PFSK-1 (cell line): ENCODE measurements around the gene TOLLIP.
A peak's percentile ranks its signal among the peaks of the same experiment; 100 is the strongest.

Experiments
- FOXP2 ChIP-seq: optimal IDR thresholded peaks from 2 replicates; pipeline ENCODE3; 2011; ENCODE audit warnings: borderline replicate concordance, control low read depth, inconsistent platforms; ENCODE audit not compliant: insufficient read depth; ENCODE audit errors: extremely low read length, extremely low read depth
- POLR2AphosphoS5 ChIP-seq: IDR thresholded peaks from 2 replicates; pipeline ENCODE4 v1.6.1; 2012; ENCODE audit warnings: low read depth, mild to moderate bottlenecking, control low read depth, low read length, moderate library complexity
- SIN3A ChIP-seq: IDR thresholded peaks from 2 replicates; pipeline ENCODE4 v1.6.1; 2012; ENCODE audit warnings: mild to moderate bottlenecking, low read length, moderate library complexity, borderline replicate concordance; ENCODE audit not compliant: insufficient read depth
- TAF1 ChIP-seq: IDR thresholded peaks from 2 replicates; pipeline ENCODE4 v1.6.1; 2012; ENCODE audit warnings: low read length, control low read depth, borderline replicate concordance; ENCODE audit not compliant: insufficient read depth
- TF ChIP-seq, protein P1 (sequence below), 2 experiments: IDR thresholded peaks; 2 replicates each; pipeline versions ENCODE4 v1.6.1 to v1.8.0; 2011 to 2012; ENCODE audit warnings: low read depth in 2 of 2, low read length in 2 of 2, control low read depth in 1 of 2, inconsistent platforms in 1 of 2, mild to moderate bottlenecking in 1 of 2, moderate library complexity in 1 of 2; ENCODE audit not compliant: insufficient read depth in 1 of 2

TOLLIP gene

GRCh38 chr11:1242289-1242688, 67.1 kb downstream of the TOLLIP start:
- TF ChIP-seq SIN3A, result no peak
- TF ChIP-seq, protein P1, sequence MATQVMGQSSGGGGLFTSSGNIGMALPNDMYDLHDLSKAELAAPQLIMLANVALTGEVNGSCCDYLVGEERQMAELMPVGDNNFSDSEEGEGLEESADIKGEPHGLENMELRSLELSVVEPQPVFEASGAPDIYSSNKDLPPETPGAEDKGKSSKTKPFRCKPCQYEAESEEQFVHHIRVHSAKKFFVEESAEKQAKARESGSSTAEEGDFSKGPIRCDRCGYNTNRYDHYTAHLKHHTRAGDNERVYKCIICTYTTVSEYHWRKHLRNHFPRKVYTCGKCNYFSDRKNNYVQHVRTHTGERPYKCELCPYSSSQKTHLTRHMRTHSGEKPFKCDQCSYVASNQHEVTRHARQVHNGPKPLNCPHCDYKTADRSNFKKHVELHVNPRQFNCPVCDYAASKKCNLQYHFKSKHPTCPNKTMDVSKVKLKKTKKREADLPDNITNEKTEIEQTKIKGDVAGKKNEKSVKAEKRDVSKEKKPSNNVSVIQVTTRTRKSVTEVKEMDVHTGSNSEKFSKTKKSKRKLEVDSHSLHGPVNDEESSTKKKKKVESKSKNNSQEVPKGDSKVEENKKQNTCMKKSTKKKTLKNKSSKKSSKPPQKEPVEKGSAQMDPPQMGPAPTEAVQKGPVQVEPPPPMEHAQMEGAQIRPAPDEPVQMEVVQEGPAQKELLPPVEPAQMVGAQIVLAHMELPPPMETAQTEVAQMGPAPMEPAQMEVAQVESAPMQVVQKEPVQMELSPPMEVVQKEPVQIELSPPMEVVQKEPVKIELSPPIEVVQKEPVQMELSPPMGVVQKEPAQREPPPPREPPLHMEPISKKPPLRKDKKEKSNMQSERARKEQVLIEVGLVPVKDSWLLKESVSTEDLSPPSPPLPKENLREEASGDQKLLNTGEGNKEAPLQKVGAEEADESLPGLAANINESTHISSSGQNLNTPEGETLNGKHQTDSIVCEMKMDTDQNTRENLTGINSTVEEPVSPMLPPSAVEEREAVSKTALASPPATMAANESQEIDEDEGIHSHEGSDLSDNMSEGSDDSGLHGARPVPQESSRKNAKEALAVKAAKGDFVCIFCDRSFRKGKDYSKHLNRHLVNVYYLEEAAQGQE (IDR thresholded peaks at IDR 0.05; ENCODE audit: insufficient read depth in 1 of 2, low read depth in 2 of 2, low read length in 2 of 2), result no peak
- TF ChIP-seq POLR2AphosphoS5, result no peak
- no peak for TF ChIP-seq TAF1
- TF ChIP-seq FOXP2, result no peak

DNA sequence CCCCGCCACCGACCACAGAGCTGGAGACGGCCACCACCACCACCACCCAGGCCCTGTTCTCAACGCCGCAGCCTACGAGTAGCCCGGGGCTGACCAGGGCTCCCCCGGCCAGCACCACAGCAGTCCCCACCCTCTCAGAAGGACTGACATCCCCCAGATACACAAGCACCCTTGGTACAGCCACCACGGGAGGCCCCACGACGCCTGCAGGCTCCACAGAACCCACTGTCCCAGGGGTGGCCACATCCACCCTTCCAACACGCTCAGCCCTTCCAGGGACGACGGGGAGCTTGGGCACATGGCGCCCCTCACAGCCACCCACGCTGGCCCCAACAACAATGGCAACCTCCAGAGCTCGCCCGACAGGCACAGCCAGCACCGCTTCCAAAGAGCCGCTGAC, 67.7 kb downstream of the TOLLIP start:
- TF ChIP-seq, protein P1 (IDR thresholded peaks at IDR 0.05; ENCODE audit: insufficient read depth in 1 of 2, low read depth in 2 of 2, low read length in 2 of 2), result no peak

GRCh38 chr11:1240771-1241170, 68.7 kb downstream of the TOLLIP start:
- no peak for TF ChIP-seq FOXP2
- no peak for TF ChIP-seq SIN3A
- TF ChIP-seq, protein P1 (IDR thresholded peaks at IDR 0.05; ENCODE audit: insufficient read depth in 1 of 2, low read depth in 2 of 2, low read length in 2 of 2), result no peak
- TF ChIP-seq TAF1, result no peak
- TF ChIP-seq POLR2AphosphoS5, result no peak

DNA sequence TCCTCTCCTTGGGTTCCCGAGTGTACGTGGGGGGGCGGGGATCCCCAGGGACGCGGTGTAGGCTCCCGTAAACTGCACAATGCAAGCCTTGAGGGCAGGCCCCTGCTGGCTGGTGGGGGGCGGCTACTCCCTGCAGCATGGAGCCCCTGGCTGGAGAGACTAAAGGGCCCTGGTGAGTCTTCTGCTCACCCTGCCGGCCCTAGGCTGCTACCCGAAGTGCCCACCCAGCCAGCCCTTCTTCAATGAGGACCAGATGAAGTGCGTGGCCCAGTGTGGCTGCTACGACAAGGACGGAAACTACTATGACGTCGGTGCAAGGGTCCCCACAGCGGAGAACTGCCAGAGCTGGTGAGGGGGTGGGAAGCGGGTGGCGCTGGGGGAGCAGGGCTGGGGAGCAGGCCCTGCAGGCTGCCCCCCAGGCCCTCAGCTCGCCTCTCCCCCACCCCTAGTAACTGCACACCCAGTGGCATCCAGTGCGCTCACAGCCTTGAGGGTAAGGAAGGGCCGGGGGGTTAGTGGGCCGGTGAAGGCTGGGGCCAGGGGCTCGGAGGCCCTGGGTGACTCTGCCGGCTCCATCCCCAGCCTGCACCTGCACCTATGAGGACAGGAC, 69.7 kb downstream of the TOLLIP start:
- TF ChIP-seq POLR2AphosphoS5 (no peak), TAF1 (no peak), SIN3A (no peak), FOXP2 (no peak)
- TF ChIP-seq, protein P1 (IDR thresholded peaks at IDR 0.05; ENCODE audit: insufficient read depth in 1 of 2, low read depth in 2 of 2, low read length in 2 of 2), result no peak

GRCh38 chr11:1238767-1239595, 70.5 kb downstream of the TOLLIP start:
- TF ChIP-seq POLR2AphosphoS5, result no peak
- TF ChIP-seq, protein P1 (IDR thresholded peaks at IDR 0.05; ENCODE audit: insufficient read depth in 1 of 2, low read depth in 2 of 2, low read length in 2 of 2), result peak; percentile 82 to 93
